ENCODE results near the gene CDRT4.

The CDRT4 gene

DNA sequence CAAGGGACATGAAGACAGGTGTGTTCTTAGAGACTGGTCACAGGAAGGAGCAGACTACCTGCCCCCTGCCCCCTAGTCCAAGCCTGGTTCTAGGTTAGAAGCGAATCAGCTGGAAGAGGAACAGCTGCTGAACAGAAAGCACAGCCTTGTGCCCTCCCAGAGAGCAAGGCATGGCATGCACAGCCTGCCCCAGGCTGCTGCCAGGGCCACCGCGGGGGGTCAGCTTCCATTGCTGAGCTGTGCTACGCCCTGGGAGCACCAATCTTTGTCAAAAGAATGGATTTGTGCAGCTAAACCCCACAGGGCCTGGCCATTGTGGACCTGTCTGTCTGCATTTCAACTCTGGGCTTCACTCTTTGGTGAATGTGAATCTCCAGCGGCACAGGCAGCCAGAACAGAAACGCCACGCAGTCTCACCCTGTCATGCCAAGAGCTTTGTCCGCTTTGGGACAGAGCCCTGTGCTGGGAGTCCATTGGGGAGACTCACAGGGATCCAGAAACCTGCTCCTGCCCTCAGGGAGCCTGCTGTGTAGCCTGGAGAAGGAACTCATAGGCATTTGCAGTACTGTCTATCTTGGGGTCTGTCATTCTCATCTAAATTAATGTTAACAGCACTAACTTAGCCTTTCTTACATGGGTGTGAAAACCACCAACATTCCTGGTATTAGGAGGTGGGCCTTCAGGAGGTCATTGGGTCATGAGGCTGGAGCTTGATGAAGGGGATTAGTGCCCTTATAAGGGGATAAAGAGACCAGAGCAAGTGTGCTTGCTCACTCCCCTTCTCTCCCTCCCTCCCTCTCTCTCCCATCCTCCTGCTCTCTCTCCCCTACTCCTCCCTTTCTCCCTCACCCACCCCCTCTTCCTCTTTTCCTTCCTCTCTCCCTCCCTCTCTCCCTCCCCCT, 25.6 kb upstream of the CDRT4 start:
- DNase-seq: no peak

DNA sequence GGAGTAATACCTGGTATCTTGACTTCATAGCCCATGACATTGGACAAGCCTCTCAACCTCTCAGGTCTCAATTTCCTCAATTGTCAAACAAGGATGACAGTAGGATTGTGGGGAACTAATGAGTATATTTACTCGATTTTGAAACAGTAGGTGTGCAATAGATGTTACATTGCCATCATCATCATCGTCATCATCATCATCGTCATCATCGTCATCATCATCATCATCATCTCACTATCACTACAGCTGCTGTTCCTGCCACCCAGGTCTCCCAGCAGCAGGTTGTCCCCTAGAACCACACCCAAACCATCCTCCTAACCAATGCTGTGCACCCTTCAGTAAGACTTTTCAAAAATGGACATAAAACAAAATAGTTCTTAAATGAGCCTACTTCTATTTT, 24.8 kb upstream of the CDRT4 start:
- no peak for DNase-seq

DNA sequence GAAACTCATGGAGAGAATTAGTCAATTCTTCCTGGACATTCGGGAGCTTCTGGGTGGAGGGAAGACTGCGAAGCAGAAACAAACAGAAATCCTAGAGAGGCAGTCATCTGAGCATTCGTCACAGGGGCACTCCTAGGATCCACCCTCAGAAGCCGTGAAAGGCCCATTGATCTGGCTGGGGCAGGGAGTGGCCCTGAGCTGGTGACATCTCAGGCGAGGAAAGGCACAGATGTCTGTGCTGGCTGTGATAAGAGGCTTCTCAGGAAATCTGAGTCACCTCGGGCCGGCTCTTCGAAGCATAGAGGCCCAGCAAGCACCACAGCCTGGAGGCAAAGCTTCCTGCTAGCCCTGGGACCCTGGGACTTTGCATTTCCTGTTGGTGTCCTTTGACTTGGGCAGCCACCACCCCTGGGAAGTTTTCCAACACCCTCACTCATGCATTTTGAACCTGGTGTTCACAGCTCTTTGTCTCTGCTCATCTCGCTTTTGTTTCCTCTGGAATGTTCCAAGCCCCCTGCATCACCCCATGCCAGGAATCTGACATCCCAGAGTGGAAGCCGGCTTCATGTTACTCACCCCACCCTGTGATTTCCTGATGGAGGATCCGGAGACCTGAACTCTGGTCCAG, 23.3 kb upstream of the CDRT4 start:
- DNase-seq: no peak

DNA sequence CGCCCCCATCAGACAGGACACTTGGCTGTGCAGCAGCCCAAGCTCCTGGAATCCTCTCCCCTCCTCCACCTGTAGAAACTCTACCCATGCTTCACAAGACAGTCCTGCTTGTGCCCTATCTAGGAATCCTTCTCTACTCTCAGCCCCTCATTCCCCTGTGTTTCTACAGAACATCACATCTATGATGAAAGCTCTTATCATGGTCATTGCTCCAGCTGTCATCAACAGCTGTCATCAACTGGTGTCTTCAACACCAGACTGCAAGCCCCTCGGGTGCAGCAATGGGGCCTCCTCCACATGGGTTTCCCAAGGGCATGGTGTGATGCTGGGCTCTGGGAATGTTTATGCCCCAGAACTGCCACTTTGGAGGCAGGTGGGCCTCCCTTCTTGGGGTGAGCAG, 21.1 kb upstream of the CDRT4 start:
- DNase-seq: no peak

DNA sequence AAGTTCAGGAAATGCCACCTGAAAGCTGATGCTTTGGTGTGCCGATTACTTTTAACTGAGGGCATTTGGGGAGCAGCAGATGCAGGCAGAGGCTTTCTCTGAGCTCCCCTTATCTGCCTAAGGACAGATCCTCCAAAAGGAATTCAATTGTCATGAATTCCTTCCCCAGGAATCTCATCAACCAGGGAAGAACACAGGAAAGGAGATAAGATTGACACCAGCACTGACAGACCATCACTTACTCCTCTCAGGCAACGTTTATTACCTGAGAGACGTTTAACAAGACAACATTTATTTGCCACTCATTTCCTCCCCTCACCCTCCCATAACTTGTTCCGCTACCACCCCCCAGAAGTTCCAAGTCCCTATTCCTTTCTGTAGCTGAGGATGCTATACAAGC, 17.6 kb upstream of the CDRT4 start:
- no peak for DNase-seq

DNA sequence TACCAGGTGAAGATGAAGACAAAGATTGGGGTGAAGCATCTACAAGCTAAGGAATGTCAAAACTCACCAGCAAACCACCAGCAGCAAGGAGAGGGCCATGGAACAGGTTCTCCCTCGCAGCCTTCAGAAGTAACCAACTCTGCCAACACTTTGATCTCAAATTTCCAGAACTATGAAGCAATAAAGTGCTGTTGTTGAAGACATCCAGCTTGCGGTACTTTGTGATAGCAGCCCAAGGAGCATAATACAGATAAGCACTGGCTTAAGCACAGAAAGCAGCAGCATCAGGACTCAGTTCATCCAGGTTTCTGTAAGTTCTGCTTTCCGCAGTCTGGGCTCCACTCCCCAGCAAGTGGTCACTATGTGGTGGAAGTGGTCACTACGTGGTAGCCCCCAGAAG, 16.0 kb upstream of the CDRT4 start:
- DNase-seq: no peak

DNA sequence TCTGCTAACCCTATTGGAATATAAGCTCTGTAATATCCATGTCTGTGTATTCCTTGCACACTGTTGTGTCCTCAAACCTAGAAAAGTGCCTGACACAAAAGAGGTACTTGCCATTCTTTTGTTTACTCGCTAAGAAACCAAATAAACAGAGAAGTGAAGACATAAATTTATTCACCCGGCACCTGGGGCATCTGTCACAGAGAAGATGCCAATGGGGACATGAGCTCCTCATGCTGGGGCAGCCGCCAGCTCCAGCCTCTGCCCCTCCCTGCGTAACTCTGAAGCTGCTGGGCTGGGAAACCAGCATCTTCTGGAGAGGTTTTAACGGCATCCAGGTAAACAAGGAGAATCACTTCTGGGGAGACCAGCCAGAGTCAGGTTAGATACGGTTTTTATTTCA, 15.1 kb upstream of the CDRT4 start:
- DNase-seq: no peak

DNA sequence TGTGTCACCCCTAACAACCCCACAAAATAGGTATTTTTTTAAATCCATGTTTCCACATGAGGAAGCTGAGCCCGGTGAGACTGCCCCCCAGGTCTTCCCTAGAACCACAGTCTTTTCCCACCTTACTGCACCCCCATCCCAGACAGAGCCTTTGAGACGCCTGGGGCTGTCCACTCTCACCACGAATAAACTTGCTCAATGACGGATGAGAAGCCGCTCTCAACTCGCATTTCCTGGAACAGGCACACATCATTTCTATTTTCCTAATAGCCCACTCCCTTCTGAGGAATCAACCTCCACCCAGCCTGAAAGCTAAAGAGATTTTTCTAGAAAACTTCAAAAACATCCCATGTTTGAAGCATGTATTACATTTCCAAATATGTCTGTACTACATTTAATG, 14.1 kb upstream of the CDRT4 start:
- DNase-seq: no peak

DNA sequence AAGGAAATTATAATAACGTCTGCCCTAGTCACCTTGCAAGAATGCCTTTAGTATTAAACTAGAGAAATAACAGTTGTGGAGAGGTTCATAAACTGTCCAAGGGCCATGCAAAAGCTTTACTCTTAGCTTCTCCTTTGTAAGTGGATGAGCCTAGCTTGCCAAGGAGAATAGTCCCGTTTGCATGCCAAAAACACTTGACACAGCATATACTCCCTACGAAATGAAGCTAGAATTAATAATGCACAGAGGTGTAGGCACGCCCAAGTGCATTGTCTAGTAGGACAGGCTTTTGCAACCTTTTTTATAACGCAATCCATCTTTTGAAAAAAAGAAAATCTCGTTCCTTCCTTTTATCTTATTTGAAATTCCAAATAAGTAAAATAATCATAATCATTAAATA, 12.8 kb upstream of the CDRT4 start:
- DNase-seq: no peak

DNA sequence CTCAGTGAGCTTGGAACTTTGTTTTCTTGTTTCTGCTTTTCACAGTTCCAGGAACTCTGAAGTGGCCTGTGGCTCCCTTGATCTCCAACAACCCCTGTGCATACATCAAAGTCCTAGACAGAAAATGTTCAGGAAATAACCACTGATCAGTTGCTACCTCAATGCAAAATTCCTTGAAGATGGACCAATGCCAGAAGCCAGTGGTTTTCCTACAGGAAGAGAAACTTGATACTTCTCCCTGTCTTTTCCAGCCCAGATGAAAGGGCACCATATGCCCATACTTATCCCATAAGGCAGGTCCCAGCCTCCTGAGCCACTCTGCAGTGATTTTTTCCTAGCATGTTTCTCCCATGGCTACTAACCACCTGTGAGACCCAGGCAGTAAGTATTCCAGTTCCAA, 12.3 kb upstream of the CDRT4 start:
- DNase-seq: no peak

DNA sequence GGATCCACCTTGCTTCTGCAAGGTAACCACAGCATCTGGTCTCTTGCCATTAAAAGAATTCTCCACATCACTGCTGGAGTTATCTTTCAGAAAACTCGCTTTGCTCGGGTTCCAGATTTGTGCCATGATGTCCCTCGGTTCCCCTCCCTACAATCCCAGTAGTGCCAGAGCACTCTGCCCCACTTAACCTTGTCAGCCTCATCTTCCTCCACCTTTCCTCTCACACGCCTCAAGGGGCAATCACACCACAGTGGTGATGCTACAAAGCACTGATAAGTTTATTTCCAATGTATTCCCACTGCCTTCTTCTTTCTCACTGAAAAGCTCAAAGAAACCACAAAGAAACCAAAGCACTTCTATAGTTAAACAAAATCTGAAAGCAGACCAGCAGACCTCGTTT, 11.4 kb upstream of the CDRT4 start:
- no peak for DNase-seq

DNA sequence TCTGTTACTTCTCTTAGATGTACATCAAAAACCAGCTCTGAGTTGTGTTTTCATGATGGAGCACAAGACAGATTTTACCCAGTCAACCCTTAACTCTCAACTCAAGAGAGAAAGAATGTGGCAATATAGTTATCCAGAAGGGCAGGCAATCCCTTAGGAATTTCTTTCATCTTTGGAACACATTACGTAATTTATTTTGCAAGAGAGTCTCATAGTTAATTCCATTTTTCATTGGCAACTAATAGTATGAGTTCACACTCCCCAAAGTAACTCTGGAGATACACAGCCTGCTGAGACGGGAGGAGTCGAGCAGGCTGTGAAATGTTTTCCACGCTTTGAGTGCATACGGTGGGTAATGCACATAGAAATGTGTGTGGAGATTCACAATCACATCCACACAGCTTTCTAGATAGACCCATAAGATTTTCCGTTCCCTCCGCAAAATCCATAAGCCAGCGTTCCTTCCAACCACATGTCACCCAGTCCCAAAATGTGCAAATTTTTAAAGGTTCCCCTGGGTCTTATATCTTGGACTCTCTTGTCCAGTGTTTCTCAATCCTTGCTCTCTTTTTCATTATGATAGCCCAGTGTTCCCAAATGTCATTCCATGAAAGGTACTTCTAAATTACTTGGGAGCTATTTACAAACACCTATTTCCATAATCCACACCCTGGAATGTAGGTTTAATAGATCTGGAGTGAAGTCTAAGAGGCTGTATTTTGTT, 8.4 kb upstream of the CDRT4 start:
- DNase-seq: no peak

DNA sequence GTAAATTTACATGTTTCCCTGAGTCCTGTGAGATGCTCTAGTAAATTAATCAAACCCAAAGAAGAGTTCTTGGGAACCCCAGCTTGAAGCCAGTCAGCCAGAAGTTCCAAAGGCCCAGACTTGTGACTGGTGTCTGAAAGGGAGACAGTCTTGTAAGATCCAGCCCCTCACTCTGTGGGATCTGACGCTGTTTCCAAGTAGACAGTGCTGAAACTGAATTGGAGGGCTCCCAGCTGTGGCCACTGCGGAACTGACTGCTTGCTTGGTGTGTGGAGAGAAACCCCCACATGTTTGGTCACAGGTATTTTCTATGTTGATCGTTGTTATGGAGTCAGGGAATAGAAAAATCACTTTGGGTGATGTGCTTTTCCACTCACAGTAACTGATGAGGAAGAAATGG, 5.5 kb upstream of the CDRT4 start:
- no peak for DNase-seq

DNA sequence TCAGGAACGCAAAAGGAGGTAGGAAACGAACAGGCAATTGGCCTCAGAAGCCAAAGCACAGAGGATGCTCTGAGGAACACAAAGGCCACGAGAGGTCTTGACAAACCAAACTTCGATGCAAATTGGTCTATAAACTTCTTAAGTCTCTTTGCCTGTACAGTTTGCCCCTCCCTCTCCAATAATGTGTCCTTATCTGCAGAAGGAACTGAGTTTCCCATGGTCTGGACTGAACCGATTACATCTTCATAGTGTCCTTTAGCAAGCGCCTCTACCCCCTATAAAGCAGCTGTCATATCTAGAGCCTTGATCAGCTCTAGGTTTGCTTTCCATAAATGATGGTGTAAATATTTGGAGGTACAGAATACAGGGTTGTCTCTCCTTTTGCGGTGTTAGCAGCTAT, 3.1 kb upstream of the CDRT4 start:
- DNase-seq: no peak

DNA sequence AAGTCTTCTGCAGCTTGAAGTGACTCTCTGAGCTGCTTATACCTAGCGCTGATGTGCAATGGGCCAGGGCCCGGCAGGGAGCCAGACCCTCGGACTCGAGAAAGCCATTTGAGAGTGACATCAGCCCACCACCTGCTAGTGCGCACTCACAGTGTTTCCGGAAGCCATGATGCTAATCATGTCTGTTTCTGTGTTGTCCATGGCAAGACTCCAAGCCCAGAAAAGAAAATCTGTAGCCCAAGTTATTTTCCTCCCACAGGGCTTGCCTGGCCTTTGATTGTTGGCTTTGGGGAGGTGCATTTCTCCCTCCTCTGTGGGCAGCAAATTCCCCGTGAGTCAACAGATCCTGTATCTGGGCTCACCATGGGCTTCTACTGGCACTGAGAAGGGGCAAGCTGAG, 1.8 kb upstream of the CDRT4 start:
- no peak for DNase-seq

DNA sequence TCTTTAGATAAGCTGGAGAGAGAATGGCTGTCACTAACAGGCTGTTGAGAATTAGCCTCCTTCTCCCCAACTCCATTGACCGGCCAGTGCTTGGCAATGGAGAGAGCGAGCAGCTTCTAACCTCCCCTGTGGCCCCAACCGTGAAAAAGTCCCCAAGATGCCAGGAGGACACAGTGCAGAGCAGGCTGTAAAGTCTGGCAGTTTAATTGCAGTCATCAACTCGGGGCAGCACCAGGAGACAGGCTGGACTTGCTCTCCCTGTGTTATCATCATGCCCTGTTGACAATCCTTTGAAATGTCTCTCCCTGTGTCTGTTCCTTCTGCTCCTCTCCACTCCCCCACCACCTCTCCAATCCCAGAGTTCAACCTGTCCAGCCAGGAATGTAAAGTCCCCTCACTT, 705 bp upstream of the CDRT4 start:
- DNase-seq: no peak

DNA sequence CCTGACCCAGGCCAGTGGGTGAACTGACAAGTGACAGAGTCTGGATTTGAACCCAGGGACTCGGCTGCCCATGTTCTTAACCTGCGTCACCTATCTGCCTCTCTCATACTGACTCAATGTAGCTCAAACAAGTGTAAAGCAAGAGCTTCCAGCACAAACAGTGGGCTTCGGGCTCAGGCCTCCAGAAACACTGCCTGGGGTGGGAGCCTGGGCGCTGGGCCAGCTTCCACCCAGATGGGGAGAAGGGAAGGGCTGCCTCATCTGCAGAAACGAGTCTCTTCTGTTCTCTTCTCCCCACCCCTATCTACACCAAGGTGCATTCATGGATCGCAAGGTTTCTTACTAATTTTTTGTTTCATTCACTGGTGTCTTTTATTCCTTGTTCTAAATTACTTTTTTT, 1.3 kb downstream of the CDRT4 start:
- DNase-seq: no peak

DNA sequence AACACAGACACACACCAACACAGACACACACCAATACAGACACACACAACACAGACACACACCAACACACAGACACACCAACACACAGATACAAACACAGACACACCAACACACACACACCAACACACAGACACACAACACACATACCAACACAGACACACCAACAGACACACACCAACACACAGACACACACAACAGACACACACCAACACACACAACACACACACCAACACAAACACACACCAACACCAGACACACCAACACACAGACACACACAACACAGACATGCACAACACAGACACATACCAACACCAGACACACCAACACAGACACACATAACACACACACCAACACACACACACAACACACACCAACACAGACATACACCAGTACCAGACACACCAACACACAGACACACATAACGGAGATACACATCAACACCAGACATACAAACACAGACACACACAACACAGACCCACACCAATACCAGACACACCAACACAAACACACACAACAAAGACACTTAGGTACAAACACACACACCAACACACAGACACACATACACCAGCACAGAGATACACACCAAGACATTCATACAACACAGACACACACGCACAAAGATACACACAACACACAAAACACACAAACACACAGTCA, 2.2 kb downstream of the CDRT4 start:
- DNase-seq: no peak

DNA sequence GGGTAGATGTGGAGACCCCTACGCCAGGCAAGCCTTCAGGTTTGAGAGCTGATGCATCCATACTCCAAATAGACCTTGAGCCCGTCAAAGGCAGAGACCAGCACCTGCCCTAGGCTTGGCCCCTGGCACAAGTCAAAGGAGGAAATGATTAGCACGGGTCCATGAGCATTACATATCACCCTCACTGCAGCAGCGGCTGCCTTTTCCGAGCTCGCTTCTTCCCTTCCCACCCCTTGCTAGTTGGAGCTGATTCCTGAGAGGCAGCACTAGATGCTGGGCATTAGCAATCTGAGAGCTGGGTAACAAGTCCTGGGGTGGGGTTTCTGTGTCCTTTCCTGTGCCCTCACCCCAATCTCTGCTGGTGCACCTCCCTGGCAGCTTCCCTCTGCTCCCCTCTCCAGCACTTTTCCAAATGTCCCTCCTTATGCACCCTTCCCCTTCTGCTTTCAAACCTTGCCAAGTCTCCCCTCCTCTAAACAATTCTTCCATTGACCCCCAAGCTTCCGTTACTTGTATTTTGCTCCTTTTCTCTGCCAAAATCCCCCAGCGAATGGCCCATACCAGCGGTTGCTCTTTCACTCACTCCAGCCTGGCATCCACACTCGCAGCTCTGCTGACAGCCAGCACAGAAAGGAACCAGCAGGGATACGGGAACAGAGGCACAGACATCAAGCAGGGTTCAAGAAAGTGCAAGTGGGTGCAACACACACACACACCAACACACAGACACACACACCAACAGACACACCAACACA, 3.0 kb downstream of the CDRT4 start:
- DNase-seq: no peak

DNA sequence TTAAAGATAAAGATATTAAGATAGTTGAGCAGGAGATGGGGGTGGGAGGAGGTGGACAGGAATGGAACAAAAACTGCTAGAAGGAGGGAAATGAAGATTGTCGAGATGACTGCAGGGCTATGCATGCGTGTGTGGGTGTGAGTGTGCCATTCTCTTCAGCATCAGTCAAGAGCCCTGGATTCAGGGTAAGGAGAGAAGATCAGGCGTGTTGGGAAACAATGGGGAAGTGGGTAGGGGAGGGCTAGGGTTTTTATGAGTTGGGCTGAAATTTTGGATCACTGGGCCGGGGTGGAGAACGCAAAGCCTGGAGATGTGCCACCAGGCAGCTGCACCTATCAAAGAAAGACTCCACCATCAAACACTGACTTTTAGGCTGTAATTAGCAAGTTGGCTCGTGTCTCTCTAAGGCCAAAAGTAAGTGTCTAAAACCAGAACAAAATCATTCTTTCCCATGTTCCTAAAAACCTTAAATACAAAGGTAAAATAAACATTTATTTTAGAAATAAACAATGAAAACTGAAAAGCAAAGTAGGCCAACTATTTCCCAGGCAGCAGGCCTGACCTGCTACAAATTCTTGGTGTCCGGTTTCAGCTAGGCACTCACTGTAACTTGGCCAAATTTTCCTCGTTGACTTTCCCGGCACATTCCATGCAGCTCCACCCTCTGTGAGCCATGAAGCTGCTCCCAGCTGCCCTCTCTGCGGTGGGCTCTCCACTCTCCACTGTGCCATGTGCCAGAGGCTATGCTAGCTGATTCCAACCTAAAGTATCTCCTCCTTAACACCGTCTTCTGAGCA, 4.2 kb downstream of the CDRT4 start:
- DNase-seq: no peak

DNA sequence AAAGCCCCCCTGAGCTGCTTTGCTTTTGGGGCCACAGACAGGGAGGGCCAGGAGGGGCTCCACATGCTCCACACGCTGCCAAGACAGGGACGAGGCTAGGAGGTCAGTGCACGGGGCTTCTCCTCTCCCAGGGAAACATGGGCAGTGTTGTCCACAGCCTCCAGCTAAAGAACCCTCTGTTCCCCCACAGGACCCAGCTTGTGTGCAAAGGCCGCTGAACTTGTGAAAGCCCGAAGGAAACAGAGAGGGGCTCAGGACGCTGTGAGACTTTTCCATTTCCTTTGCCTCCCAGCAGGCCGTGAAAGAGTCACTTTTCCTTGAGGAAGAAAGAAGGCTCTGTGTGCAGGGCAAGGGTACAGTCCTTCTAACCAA, 9.7 kb downstream of the CDRT4 start:
- DNase-seq: no peak

Measured in NCI-H1930 (cell line).